HG02840 (cell line): ENCODE data around the gene RHEBL1.

Experiments
- ATAC-seq: cut with Tn5 transposase; IDR thresholded peaks from one replicate; pipeline ENCODE4 v1.9.1; 2021; ENCODE audit warnings: mild to moderate bottlenecking, moderate library complexity, moderate number of reproducible peaks; ENCODE audit not compliant: unreplicated experiment, low FRiP score

RHEBL1 gene

GRCh38 chr12:49022558-49023178 is 47.1 kb downstream of the RHEBL1 start:
- ATAC-seq, result no peak

- ATAC-seq, result no peak
These were observed 48.4 kb downstream of the RHEBL1 start for GRCh38 chr12:49021292-49021915.

- no peak for ATAC-seq
These were observed 49.3 kb downstream of the RHEBL1 start for GRCh38 chr12:49020441-49020840.

DNA sequence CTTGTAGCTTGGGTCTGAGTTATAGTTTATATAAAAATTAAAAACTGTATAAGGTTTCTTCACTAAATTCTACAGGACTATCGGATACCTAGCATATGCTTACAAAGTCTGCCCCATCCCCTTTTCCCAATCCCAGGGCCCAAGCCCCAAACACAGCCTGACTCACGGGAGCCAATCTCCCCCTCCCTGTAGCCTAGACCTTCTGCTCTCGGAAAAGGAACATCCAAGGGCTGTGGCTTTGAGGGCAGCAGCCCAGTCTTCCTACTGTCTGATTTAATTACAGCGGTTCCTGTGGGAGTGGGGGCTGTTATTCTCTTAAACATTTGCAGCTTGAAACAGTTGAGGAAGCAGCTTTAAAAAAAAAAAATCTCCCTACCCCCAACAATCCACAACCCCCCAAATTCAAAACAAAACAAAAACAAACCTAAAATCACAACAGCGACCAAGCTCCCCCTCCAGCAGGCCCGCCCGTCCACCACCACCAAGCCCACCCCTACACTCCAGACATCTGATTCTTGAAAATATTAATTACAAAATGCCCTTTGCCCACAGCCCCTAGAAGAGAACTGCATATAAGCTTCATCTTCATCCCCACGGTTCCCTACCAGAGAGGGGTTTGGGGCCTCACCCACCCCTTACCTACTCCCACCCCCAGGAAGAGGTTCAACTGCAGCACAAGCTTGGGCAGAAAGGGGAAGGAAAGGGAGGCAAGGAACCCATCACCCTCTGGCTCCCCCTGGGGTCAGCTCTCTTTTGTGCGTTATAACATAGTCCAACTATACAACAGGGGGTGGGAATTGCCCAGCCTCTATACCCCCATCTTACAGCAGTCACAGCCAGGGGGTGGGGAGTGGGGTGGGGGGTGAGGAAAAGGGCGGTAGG is 50.1 kb downstream of the RHEBL1 start:
- no peak for ATAC-seq

GRCh38 chr12:49019120-49019430 is 50.7 kb downstream of the RHEBL1 start:
- ATAC-seq, result no peak

GRCh38 chr12:49018261-49019119 is 51.3 kb downstream of the RHEBL1 start, which contains the start of gene PRKAG1:
Gene PRKAG1, minus strand, starts transcription at chr12:49018776. Its CDS starts 36 bp downstream, at chr12:49018740.
- ATAC-seq, result peak; percentile 86

GRCh38 chr12:49017891-49018260 is 51.9 kb downstream of the RHEBL1 start:
- ATAC-seq, result no peak

DNA sequence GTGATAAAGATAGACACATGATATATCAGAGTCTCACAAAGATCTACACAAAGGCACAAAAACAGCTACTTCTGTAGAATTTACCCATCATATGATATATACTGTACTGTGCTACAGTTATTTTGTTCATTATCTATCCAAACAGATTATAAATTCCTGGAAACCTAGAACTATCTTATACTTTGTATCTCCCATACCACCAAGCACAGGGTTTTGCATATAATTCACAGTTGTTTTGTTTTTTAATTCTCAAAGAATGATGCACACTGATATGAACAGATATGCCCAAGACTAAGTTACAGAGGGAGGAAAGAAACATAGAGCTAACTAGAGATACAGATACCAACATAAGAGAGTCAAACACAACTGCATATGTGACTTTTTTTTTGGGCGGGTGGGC is 54.6 kb downstream of the RHEBL1 start:
- no peak for ATAC-seq
